ENCODE measurements around the gene NKAIN1.

DNA sequence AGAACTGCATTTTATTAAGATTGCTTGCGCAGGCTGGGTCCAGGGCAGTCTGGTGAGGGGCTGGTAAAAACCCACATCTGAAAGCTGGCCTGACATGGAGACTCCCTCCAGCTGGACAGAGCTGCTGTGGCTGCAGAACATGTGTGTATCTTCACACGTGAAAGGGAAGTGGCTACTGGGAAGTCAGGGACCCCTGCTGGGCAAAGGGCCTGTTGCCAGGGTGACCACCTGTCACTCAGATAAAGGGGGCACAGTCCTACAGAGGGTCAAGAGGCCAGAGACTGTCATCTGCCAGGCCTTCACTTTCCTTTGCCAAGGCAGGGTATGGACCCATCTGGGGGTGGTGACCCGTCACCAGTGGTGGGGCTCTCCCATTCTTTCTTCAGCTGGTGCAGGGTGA is 17.5 kb downstream of the NKAIN1 start:
- TF ChIP-seq, protein P1, sequence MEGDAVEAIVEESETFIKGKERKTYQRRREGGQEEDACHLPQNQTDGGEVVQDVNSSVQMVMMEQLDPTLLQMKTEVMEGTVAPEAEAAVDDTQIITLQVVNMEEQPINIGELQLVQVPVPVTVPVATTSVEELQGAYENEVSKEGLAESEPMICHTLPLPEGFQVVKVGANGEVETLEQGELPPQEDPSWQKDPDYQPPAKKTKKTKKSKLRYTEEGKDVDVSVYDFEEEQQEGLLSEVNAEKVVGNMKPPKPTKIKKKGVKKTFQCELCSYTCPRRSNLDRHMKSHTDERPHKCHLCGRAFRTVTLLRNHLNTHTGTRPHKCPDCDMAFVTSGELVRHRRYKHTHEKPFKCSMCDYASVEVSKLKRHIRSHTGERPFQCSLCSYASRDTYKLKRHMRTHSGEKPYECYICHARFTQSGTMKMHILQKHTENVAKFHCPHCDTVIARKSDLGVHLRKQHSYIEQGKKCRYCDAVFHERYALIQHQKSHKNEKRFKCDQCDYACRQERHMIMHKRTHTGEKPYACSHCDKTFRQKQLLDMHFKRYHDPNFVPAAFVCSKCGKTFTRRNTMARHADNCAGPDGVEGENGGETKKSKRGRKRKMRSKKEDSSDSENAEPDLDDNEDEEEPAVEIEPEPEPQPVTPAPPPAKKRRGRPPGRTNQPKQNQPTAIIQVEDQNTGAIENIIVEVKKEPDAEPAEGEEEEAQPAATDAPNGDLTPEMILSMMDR (conservative IDR thresholded peaks at IDR 0.05; ENCODE audit: low read depth, low read length): no peak
- TF ChIP-seq EZH2 (IDR thresholded peaks at IDR 0.05; ENCODE audit: low read length, unreplicated experiment): no peak
